Parathyroid adenoma (tissue), 2 donors: ENCODE results near the gene ABHD16B.
A peak's percentile ranks its signal among the peaks of the same experiment; 100 is the strongest.

Experiments
- H2AFZ ChIP-seq: fragments of 300-600 bp; sonication (generic); one replicate; pipeline ENCODE4 v1.7.0; 2017; ENCODE audit warnings: antibody characterized with exemption, mild to moderate bottlenecking
- H3K27ac ChIP-seq: fragments of 300-600 bp; sonication (generic); one replicate; pipeline ENCODE4 v1.7.0; 2017
- H3K27me3 ChIP-seq: fragments of 300-600 bp; sonication (generic); one replicate; pipeline ENCODE4 v1.7.0; 2017; ENCODE audit warnings: low read length; ENCODE audit not compliant: control insufficient read depth, insufficient read depth
- H3K36me3 ChIP-seq: fragments of 300-600 bp; sonication (generic); one replicate; pipeline ENCODE4 v1.7.0; 2017; ENCODE audit warnings: low read length; ENCODE audit not compliant: control insufficient read depth, insufficient read depth
- H3K4me1 ChIP-seq: fragments of 300-600 bp; sonication (generic); one replicate; pipeline ENCODE4 v1.7.0; 2017; ENCODE audit warnings: control low read depth
- H3K4me2 ChIP-seq: fragments of 300-600 bp; sonication (generic); one replicate; pipeline ENCODE4 v1.7.0; 2017; ENCODE audit warnings: low read length
- H3K4me3 ChIP-seq: fragments of 300-600 bp; sonication (generic); one replicate; pipeline ENCODE4 v1.7.0; 2017; ENCODE audit warnings: low read depth, low read length
- H3K79me2 ChIP-seq: fragments of 300-600 bp; sonication (generic); one replicate; pipeline ENCODE4 v1.7.0; 2017; ENCODE audit warnings: control low read depth
- H3K9ac ChIP-seq: fragments of 300-600 bp; sonication (generic); one replicate; pipeline ENCODE4 v1.7.0; 2017; ENCODE audit warnings: mild to moderate bottlenecking
- H3K9me3 ChIP-seq: fragments of 300-600 bp; sonication (generic); one replicate; pipeline ENCODE4 v1.7.0; 2017; ENCODE audit warnings: low read length; ENCODE audit not compliant: control insufficient read depth
- TF ChIP-seq, protein P1 (sequence below): fragments of 300-600 bp; sonication (generic); IDR thresholded peaks from one replicate; pipeline ENCODE4 v1.7.0; 2017; ENCODE audit warnings: antibody characterized with exemption, mild to moderate bottlenecking
- donor health status: primary hyperparathyroidism.

Gene ABHD16B

GRCh38 chr20:63837479-63837878, 23.8 kb upstream of the ABHD16B start:
- Histone ChIP-seq H3K36me3 (no peaks in the 10 kb centered on the region), H3K4me2 (peak overlapping the region; percentile 39), H3K9ac (no peak overlapping the region), H3K79me2 (no peaks in the 10 kb centered on the region), H3K9me3 (no peaks in the 10 kb centered on the region), H3K4me3 (no peak overlapping the region), H3K27me3 (no peaks in the 10 kb centered on the region), H2AFZ (peak overlapping the region; percentile 78), H3K27ac (peak overlapping the region; percentile 92), H3K4me1 (peaks cover 37% of the 10 kb centered on the region)
- TF ChIP-seq, protein P1, sequence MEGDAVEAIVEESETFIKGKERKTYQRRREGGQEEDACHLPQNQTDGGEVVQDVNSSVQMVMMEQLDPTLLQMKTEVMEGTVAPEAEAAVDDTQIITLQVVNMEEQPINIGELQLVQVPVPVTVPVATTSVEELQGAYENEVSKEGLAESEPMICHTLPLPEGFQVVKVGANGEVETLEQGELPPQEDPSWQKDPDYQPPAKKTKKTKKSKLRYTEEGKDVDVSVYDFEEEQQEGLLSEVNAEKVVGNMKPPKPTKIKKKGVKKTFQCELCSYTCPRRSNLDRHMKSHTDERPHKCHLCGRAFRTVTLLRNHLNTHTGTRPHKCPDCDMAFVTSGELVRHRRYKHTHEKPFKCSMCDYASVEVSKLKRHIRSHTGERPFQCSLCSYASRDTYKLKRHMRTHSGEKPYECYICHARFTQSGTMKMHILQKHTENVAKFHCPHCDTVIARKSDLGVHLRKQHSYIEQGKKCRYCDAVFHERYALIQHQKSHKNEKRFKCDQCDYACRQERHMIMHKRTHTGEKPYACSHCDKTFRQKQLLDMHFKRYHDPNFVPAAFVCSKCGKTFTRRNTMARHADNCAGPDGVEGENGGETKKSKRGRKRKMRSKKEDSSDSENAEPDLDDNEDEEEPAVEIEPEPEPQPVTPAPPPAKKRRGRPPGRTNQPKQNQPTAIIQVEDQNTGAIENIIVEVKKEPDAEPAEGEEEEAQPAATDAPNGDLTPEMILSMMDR: no peak

- H3K27ac ChIP-seq: no peak overlapping the region
- no peak overlapping the region for H3K4me3 ChIP-seq
- peaks cover 27% of the 10 kb centered on the region for H3K4me1 ChIP-seq
- H3K9me3 ChIP-seq: no peaks in the 10 kb centered on the region
- H3K4me2 ChIP-seq: no peak overlapping the region
- no peaks in the 10 kb centered on the region for H3K79me2 ChIP-seq
- no peaks in the 10 kb centered on the region for H3K27me3 ChIP-seq
- H3K9ac ChIP-seq: no peak overlapping the region
- TF ChIP-seq, protein P1: no peak
- no peak overlapping the region for H2AFZ ChIP-seq
- H3K36me3 ChIP-seq: no peaks in the 10 kb centered on the region
These were observed 21.7 kb upstream of the ABHD16B start for GRCh38 chr20:63839620-63840019.

DNA sequence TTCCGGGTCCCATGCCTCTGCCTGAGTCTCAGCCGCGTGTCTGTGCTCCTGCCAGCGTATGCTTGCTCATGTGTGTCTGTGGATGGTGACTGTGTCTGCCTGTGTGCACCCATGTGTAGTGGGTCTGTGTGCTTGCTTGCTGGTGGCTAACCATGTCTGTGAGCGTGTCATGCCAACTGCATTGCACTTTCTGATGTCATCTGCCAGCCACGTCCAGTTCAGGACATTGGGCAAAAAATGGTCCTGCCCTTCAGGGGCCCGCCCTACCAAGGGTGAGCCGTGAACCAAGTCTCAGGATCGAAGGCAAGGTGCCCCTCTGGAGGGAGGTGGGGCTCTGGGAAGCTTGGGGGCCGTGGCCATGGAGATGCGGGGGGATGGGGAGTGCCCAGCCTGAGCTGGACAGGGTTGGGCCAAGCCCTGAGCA, 20.9 kb upstream of the ABHD16B start:
- TF ChIP-seq, protein P1: no peak
- no peaks in the 10 kb centered on the region for H3K27me3 ChIP-seq

GRCh38 chr20:63842258-63842657, 19.0 kb upstream of the ABHD16B start:
- no peaks in the 10 kb centered on the region for H3K9me3 ChIP-seq
- TF ChIP-seq, protein P1: no peak
- H3K9ac ChIP-seq: no peak overlapping the region
- no peak overlapping the region for H2AFZ ChIP-seq
- no peak overlapping the region for H3K4me2 ChIP-seq
- H3K36me3 ChIP-seq: no peaks in the 10 kb centered on the region
- H3K27me3 ChIP-seq: no peaks in the 10 kb centered on the region
- H3K79me2 ChIP-seq: no peaks in the 10 kb centered on the region
- peaks cover 19% of the 10 kb centered on the region for H3K4me1 ChIP-seq
- no peak overlapping the region for H3K4me3 ChIP-seq
- no peak overlapping the region for H3K27ac ChIP-seq

More for the DNA sequence above, 20.9 kb upstream of the ABHD16B start:
- Histone ChIP-seq H3K4me3 (no peak overlapping the region), H3K9me3 (no peaks in the 10 kb centered on the region), H3K4me1 (peaks cover 22% of the 10 kb centered on the region), H3K36me3 (no peaks in the 10 kb centered on the region), H2AFZ (no peak overlapping the region), H3K9ac (no peak overlapping the region), H3K27ac (no peak overlapping the region), H3K4me2 (no peak overlapping the region), H3K79me2 (no peaks in the 10 kb centered on the region)

- Histone ChIP-seq H3K36me3 (no peaks in the 10 kb centered on the region), H2AFZ (no peak overlapping the region), H3K4me3 (no peak overlapping the region), H3K9me3 (no peaks in the 10 kb centered on the region), H3K27ac (no peak overlapping the region), H3K79me2 (no peaks in the 10 kb centered on the region), H3K4me1 (peaks cover 9% of the 10 kb centered on the region), H3K4me2 (no peak overlapping the region), H3K9ac (no peak overlapping the region), H3K27me3 (no peaks in the 10 kb centered on the region)
- TF ChIP-seq, protein P1: no peak
These were observed 18.1 kb upstream of the ABHD16B start for GRCh38 chr20:63843222-63843621.
